ENCODE results near the gene CSTB.

- TF ChIP-seq CTCF (IDR thresholded peaks at IDR 0.05) (no peak), POLR2A (IDR thresholded peaks at IDR 0.05) (no peak), POLR2AphosphoS5 (IDR thresholded peaks at IDR 0.05) (no peak)
Observed at GRCh38 chr21:43751955-43752591, 24.0 kb downstream of the CSTB start.
